SIG-M5 treated with dmso at 0.1 percent for 504 hours (cell line): Measurements from ENCODE around the gene MARCHF10.

Experiments
- DNase-seq: peaks from one replicate; lab custom pipeline; 2025; ENCODE audit not compliant: unreplicated experiment; lab: John Stamatoyannopoulos, UW

Gene MARCHF10

DNA sequence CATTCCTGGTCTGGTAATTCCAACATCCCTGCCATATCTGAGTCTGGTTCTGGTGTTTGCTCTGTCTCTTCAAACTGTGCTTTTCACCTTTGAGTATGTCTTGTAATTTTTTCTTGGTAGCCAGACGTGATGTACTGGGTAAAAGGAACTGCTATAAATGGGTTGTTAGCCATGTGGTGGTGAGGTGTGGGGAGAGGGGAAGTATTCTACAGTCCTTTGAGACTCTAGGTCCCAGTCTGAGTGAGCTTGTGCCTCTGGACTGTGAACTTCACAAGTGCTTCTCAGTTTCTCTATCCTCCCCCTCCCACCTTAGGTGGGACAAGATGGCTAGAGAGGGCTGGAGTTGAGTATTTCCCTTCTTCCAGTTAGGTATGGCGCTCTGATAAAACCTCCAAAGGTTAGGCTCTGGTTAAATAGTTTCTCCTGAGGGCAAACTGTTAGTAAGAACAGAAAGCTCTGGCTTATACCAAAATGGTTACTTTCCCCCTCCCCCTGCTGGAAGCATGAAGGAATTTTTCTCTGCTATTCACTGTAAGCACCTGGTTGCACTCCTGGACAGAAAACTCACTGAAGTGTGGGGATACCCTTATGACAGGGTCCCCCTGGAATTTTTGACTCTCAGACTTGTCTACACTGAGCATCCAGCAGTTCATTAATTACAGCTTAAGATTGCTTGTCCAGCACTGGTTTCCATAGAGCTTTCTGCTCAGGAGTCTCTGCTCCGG, 87.8 kb downstream of the MARCHF10 start:
- DNase-seq, result peak; percentile 42

DNA sequence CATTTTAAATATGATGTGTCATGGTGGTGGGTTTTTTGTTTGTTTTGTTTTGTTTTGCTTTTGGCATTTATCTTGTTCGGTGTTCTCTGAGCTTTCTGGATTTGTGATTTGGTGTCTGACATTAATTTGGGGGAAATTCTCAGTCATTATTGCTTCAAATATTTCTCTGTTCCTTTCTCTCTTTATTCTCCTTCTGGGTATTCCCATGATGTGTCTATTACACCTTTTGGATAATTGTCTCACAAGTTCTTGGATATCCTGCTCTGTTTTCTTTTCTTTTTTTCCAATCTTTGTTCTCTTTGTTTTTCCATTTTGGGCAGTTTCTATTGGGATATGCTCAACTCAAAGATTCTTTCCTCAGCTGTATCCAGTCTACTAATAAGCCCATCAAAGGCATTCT, 88.5 kb downstream of the MARCHF10 start:
- no peak for DNase-seq

DNA sequence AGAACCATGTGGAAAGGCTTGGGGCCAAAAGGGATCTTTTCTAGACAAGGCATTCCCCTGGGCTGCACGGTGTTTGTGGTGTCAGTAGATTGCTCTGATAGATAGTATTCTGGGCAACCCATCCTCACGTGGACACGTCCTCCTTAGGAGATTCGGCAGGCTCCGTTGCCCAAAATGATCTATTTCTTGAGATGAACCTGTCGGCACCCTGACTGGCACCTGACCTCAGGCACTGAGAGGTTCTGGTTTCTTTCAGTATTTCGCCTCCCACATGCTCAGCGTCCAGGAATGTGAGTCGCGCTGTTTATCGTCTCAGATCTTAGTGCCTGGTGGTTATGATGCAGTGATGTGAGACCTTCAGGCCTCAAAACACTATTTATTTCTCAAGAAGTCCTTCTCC, 89.7 kb downstream of the MARCHF10 start:
- peak; percentile 83 for DNase-seq

DNA sequence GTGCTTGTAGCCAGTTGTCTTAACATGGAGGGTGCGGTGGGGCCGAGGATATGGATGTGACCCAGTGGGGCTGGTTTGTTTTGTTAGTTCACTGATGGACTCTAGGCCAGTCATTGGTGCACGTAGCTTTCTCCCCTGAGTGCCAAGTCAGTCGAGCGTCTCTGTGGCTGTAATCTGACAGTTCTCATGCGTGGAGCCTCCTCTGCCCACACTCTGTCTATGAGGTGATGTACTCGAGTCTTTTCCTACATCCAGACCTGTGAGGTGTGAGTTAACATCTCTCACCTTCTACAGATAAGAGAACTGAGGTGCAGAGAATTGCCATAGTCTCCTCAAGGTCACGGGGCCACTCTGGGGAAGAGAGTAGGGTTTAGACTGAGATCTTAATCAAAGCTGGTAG, 90.2 kb downstream of the MARCHF10 start:
- no peak for DNase-seq

DNA sequence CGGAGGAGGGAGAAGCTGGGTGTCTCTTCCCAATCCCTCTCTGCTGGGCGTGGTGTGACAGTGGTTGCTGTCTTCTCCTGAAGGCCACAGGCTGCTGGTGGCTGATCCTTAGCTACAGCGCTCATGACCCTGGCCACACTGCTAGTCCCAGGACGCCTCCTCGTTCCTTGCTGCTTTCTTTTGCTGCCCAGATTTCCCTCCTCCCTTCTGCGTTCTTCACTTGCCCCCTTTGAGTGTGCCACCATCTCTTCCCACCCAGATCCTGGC, 90.6 kb downstream of the MARCHF10 start:
- DNase-seq, result no peak

DNA sequence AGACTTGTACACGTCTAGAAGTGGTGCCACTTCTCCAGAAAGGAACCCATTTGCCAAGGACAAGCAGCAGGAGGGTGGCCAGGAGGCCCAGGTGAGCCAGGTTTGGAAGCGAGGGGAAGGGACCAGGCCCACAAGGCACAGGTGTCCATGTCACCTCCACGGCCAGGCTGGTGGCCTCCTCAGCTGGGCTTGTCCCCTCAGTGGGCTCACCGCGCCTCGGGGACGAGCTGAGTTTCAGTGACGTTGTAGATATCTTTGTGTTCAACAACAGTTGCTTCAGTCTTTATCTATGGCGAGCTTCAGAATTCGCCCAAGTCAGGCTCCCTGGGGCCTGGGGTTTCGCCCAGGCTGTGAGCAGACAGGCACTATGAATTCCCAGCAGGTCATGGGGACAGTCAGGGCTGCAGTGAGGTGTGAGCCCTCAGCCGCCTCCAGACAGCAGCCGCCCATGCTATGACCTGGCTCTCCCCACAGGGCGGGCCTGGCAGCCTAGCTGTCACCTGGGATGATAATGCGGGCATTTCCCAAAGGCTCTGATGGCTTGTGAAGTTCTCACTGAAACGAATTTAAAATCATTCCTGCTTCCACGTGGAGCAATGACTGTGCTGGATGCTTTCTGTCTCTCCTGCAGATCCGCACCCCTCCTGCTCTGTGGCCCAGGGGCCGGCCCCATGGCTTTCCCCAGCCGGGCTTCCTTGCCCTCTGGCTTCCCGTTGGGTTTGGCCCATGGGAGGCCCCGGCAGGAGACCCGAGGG, 91.1 kb downstream of the MARCHF10 start:
- DNase-seq, result no peak

DNA sequence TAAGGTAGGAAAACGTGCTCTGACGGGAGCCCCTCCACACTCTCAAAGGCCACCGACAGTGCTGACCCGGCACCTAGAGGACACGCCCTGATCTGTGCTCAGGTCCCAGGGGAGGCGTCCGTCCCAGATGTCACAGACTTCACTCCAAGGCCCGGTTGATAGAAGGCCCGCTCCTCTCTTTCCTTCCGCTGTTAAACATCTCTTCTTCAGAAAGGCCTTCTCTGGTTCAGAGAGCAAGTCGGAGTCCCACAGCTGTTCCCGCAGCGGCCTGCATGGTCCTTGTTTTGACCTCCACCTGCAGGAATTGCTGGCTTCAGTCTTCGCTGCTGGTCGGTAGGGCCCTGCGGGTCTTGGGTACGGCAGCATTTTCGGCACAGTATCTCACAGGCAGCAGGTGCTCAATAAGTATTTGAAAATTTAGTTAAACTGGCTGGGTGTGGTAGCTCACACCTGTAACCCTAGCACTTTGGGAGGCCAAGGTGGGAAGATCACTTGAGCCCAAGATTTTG, 92.2 kb downstream of the MARCHF10 start:
- no peak for DNase-seq

DNA sequence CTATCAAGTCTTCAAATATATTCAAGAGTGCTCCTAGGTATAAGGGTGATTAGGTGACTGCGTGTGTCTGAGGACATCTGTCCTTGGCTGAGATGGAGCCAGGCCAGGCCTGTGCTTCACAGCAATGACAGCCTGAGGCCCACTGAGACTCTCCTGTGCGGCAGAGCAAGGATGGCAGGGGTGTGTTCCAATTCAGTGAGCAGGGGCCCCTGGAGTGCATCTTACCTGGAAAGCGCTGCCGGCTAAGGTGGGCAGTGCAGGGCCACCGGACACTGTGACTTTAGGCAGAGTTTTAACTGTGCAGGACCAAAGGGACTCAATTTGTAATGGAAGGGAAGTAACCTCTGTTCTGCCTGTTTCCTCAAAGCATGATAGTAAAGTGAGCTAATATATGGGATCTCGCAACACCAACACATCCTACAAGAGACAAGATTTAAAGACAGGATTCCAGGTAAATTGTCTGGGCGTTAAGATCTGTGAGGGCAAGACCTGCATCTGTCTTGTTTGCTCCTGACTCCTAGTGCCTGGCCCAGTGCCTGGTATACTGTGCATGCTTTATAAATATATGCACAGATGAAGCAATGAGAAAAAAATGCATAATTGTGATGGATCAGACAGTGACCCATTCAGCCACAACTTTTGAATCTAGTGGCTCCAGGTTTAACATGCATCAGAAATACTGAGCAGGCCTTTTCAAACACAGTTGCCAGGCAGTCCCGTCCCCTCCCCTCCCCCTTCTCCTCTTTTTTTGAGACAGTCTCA, 93.9 kb downstream of the MARCHF10 start:
- no peak for DNase-seq

DNA sequence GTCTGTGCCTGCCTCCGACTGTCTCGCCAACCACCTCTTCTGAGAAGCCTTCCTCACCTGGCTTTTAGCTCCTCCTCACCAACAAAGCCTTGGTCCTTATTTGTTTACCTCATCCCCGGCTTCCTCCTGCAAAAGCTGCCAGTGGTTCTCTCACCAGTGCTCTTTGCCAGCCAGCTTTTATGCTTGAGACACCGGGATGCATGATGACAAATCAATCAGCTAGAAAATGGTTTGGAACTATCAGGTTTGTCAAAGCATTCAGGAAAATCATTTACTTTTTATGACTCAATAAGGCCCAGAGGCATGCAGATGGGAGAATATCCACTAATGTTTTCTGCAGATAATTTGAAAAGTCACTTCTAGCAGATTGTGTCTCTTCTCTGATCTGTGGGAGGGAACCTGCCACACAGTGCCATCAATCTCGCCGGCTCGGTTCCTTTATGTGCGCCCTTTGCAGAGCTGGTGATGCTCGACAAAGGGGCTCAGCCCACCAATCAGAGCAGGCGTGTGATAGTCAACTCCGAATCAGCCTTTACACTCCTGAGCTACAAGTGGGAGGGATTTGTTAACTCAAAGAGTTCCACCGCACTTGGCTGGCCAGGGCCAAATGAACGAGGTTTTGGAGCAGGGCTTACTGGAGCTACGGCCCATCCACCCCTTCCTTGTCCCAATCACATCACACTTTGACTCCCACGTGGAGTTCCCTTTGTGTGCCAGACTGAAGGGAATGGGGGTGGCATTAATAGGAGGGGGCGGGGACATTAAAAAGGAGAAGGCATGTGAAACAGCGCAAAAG, 94.8 kb downstream of the MARCHF10 start:
- no peak for DNase-seq

DNA sequence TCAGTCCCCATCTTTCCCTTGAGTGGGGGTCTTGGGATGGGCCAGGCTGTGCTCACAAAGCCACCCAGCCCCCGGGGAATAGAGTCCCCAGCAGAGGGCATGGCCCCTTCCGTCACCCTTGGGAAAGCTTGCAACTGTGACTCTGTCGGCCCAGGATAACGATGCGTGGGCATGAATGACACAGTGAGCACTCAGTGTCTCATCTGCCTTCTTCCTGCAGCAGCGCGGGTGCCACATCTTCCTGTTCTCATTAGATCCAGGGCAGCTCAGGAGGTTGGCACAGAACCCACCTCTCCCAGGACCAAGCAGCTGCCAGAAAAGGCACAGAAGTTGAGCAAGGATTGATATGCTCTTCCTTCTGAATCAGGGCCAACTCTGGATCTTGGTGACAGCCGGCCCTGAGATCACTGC, 95.9 kb downstream of the MARCHF10 start:
- no peak for DNase-seq

DNA sequence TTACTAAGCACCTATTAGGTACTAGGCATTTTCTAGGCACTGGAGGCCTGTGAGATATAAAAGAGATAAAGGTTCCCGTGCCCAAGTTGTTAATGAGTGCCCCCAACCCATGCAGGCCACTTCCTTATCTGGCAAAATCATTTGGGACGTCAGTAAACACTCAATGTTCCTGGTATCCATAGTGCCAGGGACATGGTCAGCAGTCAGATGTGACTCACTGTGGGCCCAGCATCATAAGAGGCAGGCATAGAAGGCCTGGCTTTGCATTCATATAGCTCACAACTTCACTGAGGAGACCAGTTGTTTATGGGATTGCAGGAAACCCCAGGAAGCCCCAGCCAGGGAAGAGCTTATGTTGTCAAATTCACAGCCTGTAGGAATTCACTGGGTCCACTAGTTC, 99.5 kb downstream of the MARCHF10 start:
- DNase-seq, result no peak

DNA sequence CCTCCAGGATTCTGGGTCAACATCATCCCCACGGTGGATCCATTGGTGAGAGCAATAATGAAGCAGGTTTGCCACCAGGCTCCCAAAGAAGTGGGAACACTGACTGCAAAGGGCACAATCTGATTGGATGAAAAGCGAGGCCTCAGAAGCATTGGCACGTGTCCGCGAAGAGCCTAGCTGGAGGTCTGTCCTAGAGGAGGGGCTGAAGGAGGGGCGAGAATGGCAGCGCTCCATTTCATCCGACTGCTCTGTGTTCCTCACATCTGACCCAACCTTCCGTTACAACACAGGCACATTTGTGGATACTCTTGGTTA, 100.7 kb downstream of the MARCHF10 start:
- no peak for DNase-seq

DNA sequence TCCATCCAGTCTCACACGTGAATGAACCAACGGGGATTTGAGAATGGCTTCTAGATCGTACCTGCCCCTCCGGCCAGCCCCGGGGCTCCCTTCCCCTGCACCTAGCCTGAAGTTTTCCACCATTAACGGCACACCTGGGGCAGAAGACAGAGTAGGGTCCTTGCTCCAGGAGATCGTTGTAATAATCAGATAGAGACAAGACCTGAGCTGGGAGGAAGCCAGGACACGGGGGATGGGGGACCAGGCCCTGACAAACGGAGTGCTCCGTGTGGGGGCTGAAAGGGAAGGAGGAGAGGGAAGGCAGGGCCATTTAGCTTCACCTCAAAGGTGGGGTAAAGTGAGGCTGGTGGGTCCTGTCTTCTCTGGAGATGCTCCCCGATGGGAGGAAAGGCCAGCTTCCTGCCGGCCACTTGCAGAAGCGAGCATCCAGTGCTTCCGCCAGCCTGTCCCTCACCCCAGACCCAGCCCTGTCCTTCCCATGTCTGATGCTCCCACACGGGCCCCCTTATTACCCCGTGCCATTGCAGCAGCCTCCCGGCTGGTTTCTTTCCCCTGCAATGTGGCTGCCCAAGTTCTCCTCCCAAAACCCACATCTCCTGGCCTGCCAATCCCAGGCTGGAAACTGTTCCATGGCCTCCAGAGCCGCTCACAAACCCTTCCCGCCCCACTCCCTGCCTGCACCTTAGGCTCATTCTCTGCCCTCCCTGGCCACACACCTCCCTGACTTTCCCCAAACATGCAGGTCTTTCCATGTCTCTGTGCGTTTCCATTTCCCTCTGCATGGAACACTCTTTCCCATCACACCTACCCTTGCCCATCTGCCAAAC, 101.3 kb downstream of the MARCHF10 start:
- no peak for DNase-seq

DNA sequence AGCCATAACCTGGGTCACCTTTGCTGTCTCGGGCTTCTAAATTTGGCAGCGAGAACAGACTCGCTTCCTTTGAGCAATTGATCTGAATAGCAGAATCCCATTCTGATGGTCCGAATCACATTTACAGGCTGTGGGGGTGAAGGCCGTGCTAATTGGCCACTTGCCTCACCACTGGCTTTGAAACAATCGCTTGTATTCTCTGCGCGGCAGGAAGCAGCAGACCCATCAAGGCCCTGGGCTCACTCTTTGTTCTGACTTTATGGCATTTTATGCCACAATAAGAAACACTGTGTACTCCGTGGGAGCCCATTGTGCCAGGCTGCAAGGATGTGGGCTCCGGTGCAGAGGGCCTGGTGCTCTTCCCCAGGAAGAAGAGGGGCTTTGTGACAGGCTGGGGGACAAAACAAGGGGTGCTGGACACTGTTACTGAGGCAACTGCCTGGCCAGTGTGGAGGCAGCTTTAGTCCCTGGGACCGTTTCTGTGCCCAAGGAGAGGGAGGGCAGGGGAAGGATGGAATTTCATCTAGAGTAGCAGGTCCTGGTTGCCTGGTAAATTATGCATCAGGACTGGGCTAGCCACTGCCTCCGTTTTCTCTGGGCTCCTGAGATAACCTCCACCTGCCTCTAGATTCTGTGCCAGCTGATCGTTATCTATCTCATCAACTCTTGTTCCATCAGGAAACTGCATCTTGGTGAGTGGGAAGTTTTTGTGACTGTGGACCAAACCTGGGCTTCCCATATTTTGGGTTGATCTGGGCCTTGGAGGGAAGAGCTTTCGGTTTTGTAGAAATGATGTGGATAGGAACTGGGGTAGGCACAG, 102.1 kb downstream of the MARCHF10 start:
- no peak for DNase-seq

DNA sequence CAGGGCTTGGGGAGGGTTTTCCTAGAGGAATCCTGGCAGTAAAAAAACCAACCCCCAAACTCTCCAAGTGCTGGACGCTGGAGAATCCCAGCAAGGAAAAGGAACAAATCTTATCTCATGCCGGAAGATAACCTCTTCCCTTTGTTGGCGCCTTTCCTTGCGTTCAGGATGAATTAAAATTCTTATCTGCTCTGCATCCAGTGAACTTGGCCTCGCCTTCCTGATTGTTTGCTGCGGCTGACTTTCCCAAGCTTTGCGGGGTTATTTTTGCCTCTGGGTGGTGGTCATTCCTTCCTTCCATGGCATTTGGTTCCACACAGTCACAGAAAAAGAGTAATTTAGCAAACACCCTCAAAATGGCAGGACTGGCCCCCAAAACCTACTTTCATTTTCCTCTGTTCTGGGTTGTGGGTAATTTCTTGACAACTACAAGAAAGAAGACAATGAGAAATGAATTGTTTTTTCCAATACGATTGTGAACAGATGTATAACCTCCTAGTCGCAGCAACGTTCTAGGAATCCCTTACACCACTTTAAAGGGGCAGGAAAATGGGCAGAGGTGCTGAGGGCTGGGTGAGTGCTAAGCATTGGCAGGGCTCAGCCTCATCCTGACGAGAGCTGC, 102.8 kb downstream of the MARCHF10 start:
- no peak for DNase-seq

DNA sequence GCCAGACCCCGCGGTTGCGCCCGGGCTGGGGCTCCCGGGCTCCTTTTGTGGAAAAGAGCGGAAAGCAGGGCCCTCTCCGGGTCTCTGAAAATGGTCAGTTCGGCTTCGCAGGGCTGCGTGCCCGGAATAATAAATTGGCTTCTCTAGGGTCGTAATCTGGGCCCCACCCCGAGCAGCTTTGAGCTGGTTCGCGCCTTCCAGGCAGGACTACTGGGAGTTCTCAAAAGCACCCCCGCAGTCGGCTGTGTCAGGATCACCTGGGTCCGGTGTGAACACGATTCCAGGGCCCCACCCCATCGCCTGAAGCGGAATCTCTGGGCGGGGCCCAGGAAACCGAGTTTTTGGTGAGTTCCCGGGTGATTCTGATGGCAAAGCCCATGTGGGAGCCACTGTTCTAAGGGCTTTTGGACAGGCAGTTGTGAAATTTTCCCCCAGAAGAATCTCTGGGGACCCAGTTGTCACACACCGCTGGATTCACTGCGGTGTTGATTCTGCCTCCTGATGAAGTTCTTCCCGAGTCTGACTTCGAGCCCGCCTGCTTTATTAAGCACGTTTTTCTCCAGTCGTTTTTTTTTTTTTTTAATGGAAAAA, 103.6 kb downstream of the MARCHF10 start:
- peak; percentile 40 for DNase-seq

DNA sequence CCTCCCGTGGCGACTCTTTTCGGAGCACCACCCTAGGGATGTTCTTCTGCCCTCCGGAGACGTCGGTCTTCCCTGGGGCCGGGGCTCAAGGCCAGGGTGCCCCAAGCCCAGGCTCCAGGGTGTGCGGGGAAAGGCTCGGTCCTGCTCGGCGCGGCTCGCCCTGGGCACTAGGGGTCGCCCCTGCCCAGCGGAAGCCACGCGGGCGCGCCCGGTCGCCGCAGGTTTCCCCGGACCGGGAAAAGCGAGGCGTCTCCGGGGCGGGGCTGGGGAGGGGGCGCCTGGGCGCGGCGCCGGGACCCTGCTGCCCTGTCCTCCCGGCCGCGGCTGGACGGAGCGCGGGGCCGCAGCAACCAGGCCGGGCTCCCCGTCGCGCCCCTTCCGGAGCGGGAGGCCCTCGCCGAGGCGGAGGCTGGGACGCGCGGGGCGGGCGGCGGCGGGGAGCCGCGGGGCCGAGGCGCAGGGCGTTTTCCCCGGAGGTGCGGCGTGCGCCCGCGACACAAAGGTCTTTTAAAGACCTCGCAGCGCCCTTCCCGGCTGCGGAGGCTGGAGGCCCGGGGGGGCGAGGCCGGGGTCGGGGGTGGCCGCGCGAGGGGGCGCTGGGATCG, 104.2 kb downstream of the MARCHF10 start:
- peak; percentile 69 for DNase-seq

DNA sequence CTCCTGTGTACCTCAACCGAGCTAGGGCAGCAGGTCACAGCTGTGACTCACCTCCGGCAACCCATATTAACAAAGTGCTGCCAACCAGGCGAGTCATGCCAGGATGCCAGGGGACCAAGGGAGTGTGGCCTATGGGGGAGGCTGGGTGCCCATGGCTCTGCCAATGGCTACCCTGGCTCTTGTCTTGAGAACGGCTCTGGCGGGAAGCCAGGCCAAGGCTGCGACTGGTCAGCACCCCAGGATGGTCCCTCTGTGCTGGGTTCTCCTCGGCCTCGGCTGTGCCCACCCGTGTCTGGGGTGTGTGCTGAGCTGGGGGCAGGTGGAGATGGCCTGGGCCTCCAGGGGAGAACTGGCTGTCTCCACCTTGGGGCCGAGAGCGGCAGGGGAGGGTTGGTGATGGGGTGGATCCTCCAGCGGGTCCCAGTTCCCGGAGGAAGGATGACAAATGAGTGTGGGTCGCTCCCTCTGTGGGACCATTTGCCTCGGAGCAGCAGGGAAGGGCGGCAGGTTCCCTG, 104.8 kb downstream of the MARCHF10 start:
- DNase-seq, result peak; percentile 67
